Tibial nerve (tissue), 4 donors: ENCODE results near the gene NFIL3. TPM values are rescaled to one million over a fixed set of nuclear protein-coding genes. Genes with fewer than 3 reads are reported as not detected.

Experiments used
- DNase-seq, 2 donors: peaks; one replicate each; pipeline ENCODE4 v3.0.0-alpha.2; 2019; ENCODE audit warnings: low spot score in 2 of 2
- H3K27ac ChIP-seq, 4 donors: fragments of 200-600 bp; sonication (generic) in 3 of 4; one replicate each; pipeline ENCODE4 v1.5.1; 2017 to 2019; ENCODE audit warnings: mild to moderate bottlenecking in 1 of 4
- H3K27me3 ChIP-seq, 2 donors: fragments of 200-600 bp; sonication (generic) in 1 of 2; one replicate each; pipeline versions ENCODE4 v1.5.1 to v1.6.0; 2017 to 2019
- H3K36me3 ChIP-seq, 3 donors: fragments of 200-600 bp; sonication (generic); one replicate each; pipeline ENCODE4 v1.5.1; 2018 to 2019
- H3K4me1 ChIP-seq, 4 donors: fragments of 200-600 bp; sonication (generic) in 3 of 4; one replicate each; pipeline ENCODE4 v1.5.1; 2017 to 2019
- H3K4me3 ChIP-seq, 4 donors: fragments of 200-600 bp; sonication (generic) in 3 of 4; one replicate each; pipeline ENCODE4 v1.5.1; 2017 to 2019; ENCODE audit warnings: mild to moderate bottlenecking in 1 of 4, moderate library complexity in 1 of 4
- H3K9me3 ChIP-seq, 4 donors: fragments of 200-600 bp; sonication (generic) in 3 of 4; one replicate each; pipeline ENCODE4 v1.5.1; 2017 to 2019
- EP300 ChIP-seq, 2 donors: sonication (generic); formaldehyde crosslinking; IDR thresholded peaks; one replicate each; pipeline ENCODE4 v1.6.1; 2017; ENCODE audit warnings: antibody characterized with exemption in 2 of 2, mild to moderate bottlenecking in 1 of 2
- POLR2A ChIP-seq, 2 donors: fragments of 450-650 bp; IDR thresholded peaks; one replicate each; pipeline ENCODE4 v1.6.1; 2017; ENCODE audit warnings: antibody characterized with exemption in 2 of 2, mild to moderate bottlenecking in 2 of 2, moderate library complexity in 2 of 2
- WGBS, 2 donors: methylation state at CpG; one replicate each; pipeline ENCODE4 v1.1.5; 2018; 5-methylcytosine and 5-hydroxymethylcytosine counted together
- total RNA-seq, 4 donors: library from RNA; depleted of rRNA; stranded (reverse); fragments of >200 nt; gene quantifications; one replicate each; pipeline ENCODE4 v1.1.0, GENCODE V29; 2016
- TF ChIP-seq, protein P1 (sequence below), 5 experiments: fragments of 200-600 bp in 3 of 5; fragments of 450-650 bp in 2 of 5; sonication (generic) in 3 of 5; IDR thresholded peaks; one replicate each; pipeline ENCODE4 v1.5.1; 2016 to 2019; ENCODE audit warnings: antibody characterized with exemption in 5 of 5, mild to moderate bottlenecking in 3 of 5, moderate library complexity in 2 of 5

Gene NFIL3
- total RNA-seq, 4 donors from 2014 or later = 53.3 to 65.1 (median 57.3) TPM

DNA sequence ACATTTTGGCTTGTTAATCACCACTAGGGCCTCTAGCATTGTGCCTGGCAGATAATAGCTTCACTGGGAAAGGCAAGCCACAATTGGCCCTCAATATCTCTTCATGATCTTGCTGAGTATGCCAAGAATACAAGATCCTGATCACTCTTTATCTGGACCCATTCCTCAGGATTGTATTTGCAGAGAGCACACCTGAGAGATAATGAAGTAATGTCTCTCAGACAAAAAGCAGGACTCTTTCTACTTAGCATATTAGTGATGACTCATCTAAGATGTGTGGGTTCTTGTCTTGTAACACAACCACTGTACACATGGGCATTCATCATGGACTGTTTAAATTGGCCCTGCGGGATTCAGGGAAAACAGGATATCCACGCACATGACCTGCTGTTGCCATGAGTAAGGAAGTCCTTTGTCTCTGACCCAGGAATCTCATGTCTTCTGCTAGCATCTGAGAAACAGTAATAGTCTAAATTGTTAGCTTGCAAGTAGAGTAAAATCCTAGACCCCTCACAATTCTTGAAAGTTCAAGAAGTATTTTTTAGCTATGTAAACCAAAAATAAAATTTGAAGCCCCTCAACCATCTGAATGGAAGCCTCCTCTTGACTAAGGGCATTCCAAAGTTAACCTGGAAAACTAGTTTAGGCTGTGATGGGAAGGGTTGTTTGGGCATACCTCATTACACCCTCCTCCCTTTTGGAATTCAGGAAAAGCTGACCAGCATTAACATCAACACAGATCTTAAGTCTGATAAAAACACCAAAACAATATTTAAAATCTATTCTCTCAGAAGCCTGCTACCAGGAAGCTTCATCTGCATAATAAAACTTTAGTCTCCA lies 28.0 kb upstream of the NFIL3 start:
- H3K4me3 ChIP-seq = no peak overlapping the region
- 84 to 88% methylated on average over 2 of the region's 2 CpGs for WGBS, 2 donors

DNA sequence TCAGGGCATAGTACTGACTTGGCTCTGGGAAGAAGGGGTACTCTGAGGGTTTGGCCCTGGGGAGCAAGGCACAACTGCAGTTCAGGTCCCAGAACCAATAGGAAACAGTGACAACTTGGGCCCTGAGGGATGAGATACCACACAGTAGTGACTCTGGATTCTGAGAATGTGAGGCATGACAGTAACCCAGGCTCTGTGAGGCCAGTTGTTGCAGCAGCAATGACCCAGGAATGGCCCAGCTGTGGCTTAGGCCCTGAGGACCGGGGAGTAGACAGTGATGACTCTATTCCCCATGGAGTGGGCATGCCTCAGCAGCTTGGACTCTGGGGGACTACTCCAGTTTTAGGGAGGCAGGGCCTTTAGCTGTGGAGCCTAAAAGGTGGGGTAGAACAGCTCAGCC lies 21.5 kb upstream of the NFIL3 start:
- WGBS, 2 donors = 83 to 100% methylated on average over 1 of the region's 1 CpG
- no peak overlapping the region for H3K27ac ChIP-seq
- H3K36me3 ChIP-seq = no peaks in the 10 kb centered on the region
- H3K4me3 ChIP-seq = no peak overlapping the region
- H3K4me1 ChIP-seq = no peaks in the 10 kb centered on the region
- no peak for DNase-seq
- no peak for TF ChIP-seq EP300 (IDR thresholded peaks at IDR 0.05)
- TF ChIP-seq, protein P1, sequence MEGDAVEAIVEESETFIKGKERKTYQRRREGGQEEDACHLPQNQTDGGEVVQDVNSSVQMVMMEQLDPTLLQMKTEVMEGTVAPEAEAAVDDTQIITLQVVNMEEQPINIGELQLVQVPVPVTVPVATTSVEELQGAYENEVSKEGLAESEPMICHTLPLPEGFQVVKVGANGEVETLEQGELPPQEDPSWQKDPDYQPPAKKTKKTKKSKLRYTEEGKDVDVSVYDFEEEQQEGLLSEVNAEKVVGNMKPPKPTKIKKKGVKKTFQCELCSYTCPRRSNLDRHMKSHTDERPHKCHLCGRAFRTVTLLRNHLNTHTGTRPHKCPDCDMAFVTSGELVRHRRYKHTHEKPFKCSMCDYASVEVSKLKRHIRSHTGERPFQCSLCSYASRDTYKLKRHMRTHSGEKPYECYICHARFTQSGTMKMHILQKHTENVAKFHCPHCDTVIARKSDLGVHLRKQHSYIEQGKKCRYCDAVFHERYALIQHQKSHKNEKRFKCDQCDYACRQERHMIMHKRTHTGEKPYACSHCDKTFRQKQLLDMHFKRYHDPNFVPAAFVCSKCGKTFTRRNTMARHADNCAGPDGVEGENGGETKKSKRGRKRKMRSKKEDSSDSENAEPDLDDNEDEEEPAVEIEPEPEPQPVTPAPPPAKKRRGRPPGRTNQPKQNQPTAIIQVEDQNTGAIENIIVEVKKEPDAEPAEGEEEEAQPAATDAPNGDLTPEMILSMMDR (IDR thresholded peaks at IDR 0.05) = no peak
- no peak for TF ChIP-seq POLR2A (IDR thresholded peaks at IDR 0.05)
- H3K27me3 ChIP-seq = no peaks in the 10 kb centered on the region
- H3K9me3 ChIP-seq = peaks cover 0 to 23% (median 2%) of the 10 kb centered on the region in 4 donors

More for the DNA sequence above, 28.0 kb upstream of the NFIL3 start:
- H3K9me3 ChIP-seq = peaks cover 0 to 3% (median 0%) of the 10 kb centered on the region in 4 donors
- H3K27ac ChIP-seq = no peak overlapping the region
- DNase-seq = no peak
- H3K27me3 ChIP-seq = no peaks in the 10 kb centered on the region
- no peaks in the 10 kb centered on the region for H3K36me3 ChIP-seq
- H3K4me1 ChIP-seq = no peaks in the 10 kb centered on the region
- TF ChIP-seq, protein P1 (IDR thresholded peaks at IDR 0.05) = no peak

DNA sequence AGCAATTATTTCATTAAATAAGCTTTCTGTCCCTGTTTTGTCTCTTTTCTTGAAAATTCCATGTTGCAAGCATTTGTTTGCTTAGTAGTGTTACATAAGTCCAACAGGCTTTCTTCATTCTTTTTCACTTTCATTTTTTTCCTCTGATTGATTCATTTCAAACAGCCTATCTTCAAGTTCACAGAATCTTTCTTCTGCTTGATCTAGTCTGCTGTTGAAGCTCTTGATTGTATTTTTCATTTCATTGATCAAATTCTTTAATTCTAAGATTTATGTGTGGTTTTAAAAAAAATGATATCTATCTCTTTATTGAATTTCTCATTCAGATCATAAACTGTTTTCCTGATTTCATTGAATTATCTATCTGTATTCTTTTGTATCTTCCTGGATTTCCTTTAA lies 20.4 kb upstream of the NFIL3 start:
- peaks cover 0 to 23% (median 2%) of the 10 kb centered on the region in 4 donors for H3K9me3 ChIP-seq
- H3K27me3 ChIP-seq = no peaks in the 10 kb centered on the region
- no peaks in the 10 kb centered on the region for H3K4me1 ChIP-seq
- no peak for DNase-seq
- no peaks in the 10 kb centered on the region for H3K36me3 ChIP-seq
- H3K27ac ChIP-seq = no peak overlapping the region
- H3K4me3 ChIP-seq = no peak overlapping the region
- TF ChIP-seq, protein P1 (IDR thresholded peaks at IDR 0.05) = no peak
- TF ChIP-seq POLR2A (IDR thresholded peaks at IDR 0.05) = no peak
- TF ChIP-seq EP300 (IDR thresholded peaks at IDR 0.05) = no peak

DNA sequence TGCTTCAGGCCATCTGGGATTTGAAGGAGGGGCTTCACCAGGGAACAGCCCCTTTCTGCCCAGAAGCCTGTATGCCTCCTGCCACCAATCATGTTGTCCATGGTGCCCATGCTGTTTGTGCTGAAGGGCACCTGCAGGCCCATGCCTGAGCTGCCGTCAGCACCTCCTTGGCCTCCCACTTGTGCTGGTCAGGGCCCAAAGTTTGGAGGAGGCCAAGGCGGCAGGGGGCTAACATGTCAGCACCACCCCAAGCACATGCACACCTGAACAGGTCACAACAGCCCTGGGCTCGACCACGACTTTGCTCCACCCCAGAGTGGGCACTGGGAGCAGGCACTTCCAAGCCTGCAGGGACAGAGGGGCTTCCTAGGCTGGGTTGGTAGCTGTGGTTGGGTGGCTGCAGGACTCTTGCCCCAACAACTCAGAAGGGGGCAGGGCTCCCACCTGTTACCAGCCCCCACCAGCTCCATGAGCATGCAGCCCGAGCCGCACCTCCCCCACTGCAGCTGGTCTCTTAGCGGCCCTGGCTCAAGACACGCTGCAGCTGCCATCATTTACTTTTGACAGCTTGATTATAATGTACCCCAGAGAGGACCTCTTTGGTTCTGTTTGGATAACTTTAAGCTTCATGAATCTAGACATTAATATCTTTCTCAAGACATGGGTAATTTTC lies 19.8 kb upstream of the NFIL3 start:
- H3K36me3 ChIP-seq = no peaks in the 10 kb centered on the region
- H3K27me3 ChIP-seq = no peaks in the 10 kb centered on the region
- no peak overlapping the region for H3K4me3 ChIP-seq
- H3K4me1 ChIP-seq = no peaks in the 10 kb centered on the region
- no peak overlapping the region for H3K27ac ChIP-seq
- peaks cover 0 to 23% (median 2%) of the 10 kb centered on the region in 4 donors for H3K9me3 ChIP-seq
- DNase-seq = no peak
- WGBS, 2 donors = 93 to 94% methylated on average over 7 to 8 of the region's 8 CpGs
- TF ChIP-seq EP300 (IDR thresholded peaks at IDR 0.05) (no peak), POLR2A (IDR thresholded peaks at IDR 0.05) (no peak)
- TF ChIP-seq, protein P1 (IDR thresholded peaks at IDR 0.05) = no peak

DNA sequence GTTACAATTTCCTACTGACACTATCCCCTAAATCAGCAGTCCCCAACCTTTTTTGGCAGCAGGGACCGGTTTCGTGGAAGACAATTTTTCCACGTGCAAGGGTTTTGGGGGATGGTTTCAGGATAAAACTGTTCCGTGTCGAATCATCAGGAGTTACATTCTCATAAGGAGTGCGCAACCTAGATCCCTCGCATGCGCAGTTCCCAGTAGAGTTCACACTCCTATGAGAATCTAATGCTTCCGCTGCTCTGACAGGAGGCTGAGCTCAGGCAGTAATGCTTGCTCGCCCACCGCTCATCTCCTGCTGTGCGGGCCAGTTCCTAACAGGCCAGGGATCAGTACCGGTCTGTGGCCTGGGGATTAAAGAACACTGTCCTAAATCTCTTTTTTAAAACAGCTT lies 13.2 kb upstream of the NFIL3 start:
- DNase-seq = no peak
- H3K4me3 ChIP-seq = no peak overlapping the region
- TF ChIP-seq, protein P1 (IDR thresholded peaks at IDR 0.05) = no peak
- TF ChIP-seq POLR2A (IDR thresholded peaks at IDR 0.05) (no peak), EP300 (IDR thresholded peaks at IDR 0.05) (no peak)
- no peaks in the 10 kb centered on the region for H3K9me3 ChIP-seq
- H3K4me1 ChIP-seq = no peaks in the 10 kb centered on the region
- no peaks in the 10 kb centered on the region for H3K27me3 ChIP-seq
- no peak overlapping the region for H3K27ac ChIP-seq
- H3K36me3 ChIP-seq = no peaks in the 10 kb centered on the region
- 84 to 91% methylated on average over 13 of the region's 13 CpGs for WGBS, 2 donors
